ENCODE data around the gene CENPE. TPM values are rescaled to one million over a fixed set of nuclear protein-coding genes. Genes with fewer than 3 reads are reported as not detected.

CENPE gene, protein sequence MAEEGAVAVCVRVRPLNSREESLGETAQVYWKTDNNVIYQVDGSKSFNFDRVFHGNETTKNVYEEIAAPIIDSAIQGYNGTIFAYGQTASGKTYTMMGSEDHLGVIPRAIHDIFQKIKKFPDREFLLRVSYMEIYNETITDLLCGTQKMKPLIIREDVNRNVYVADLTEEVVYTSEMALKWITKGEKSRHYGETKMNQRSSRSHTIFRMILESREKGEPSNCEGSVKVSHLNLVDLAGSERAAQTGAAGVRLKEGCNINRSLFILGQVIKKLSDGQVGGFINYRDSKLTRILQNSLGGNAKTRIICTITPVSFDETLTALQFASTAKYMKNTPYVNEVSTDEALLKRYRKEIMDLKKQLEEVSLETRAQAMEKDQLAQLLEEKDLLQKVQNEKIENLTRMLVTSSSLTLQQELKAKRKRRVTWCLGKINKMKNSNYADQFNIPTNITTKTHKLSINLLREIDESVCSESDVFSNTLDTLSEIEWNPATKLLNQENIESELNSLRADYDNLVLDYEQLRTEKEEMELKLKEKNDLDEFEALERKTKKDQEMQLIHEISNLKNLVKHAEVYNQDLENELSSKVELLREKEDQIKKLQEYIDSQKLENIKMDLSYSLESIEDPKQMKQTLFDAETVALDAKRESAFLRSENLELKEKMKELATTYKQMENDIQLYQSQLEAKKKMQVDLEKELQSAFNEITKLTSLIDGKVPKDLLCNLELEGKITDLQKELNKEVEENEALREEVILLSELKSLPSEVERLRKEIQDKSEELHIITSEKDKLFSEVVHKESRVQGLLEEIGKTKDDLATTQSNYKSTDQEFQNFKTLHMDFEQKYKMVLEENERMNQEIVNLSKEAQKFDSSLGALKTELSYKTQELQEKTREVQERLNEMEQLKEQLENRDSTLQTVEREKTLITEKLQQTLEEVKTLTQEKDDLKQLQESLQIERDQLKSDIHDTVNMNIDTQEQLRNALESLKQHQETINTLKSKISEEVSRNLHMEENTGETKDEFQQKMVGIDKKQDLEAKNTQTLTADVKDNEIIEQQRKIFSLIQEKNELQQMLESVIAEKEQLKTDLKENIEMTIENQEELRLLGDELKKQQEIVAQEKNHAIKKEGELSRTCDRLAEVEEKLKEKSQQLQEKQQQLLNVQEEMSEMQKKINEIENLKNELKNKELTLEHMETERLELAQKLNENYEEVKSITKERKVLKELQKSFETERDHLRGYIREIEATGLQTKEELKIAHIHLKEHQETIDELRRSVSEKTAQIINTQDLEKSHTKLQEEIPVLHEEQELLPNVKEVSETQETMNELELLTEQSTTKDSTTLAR (N-terminal part only)
- total RNA-seq: 2.4 and 3.3 TPM in 2 replicates

DNA sequence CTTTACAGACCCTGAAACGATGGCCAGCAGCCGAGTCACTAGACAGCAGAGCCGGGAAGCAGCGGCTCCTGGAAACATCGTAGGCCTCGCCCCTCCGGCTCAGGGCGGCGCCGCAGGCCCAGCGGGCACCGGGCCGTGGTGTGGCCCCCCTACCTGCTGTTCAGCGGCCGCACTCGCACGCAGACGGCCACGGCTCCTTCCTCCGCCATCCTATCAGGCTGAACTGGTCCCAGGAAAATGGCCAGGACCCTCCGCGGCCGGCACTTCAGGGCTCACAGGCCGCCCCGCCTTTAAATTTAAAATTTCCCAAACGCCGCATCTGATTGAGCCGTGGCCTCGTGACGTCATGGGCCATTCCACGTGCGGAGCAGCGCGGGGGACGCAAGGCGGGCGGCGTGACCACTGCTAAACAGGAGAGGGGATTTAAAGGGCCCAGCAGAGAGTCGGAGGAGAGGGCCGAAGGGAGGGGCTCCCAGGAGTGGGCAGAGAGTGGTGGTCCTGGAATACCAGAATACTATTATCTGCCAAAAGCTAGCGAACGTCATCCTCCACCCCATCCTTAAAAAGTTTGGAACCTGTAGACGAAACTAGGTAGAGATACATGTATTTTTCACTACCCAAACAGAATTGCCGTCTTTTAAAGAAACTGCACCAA, at the start of gene CENPE:
CENPE (minus strand) TSS at position 233 of the 655 bp plus-strand sequence; CDS start at position 209, 24 bp downstream.

DNA sequence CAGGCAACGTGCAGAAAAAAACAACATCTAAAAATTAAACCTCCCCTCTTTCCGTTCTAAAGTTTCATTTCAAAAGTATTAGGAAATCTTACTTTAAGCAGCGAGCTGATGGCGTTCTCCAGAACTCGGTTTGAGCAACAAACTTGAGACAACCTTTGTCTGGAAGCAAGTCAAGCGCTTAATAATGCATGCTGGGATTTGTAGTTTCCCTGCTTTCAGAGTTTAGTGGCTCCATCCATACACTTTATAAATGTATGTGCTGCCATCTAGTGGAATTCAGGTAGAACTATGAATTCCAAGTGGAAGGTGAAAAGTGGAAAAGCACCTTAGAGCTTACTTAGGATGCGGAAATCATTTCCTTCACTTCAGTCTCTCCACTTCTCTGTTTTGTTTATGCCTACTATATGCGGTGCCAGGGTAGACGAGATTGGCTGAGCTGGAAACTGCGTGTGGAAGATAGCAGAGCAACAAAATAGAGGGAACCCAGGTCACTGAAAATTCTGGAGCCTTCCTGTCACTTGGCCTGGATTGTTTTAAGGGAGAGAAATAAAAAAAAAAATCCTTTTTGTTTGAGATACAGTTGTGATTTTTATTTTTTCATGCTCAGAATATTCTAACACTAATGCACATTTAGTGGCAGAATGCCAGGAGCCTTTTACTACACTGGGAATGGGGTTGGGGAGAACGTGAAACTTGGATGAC, 98.3 kb downstream of the CENPE start, which contains the start of gene BDH2:
BDH2 (minus strand) TSS at position 144 of the 702 bp plus-strand sequence. CDS start 3,580 bp downstream, outside the sequence.

DNA sequence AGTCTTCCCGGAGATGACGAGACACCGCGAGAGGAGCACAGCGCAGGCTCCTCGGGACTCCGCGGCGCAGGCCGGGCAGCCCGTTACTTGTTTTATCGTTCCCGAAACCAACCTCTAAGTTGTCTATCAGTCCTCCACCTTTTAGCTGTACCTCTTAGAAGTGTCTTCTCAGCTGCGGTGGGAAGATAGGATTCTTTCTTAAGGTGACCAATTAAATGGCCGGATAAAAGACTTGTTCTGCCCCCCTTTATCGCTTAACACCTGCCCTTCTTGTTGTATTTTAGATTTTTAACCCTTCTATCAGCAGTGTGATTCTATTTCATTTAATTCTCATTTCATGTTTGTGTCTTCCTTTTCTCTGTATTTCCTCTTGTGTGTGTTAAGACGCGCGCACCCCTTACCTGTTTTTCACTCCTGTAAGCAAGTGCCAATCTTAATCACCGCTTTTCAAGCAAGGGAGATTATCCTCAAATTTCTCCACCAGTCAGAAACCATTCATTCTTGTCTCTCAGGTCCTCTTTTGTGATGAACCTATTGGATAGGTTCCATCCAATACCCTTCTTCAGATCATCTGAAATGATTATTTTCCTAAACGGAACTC, 121.3 kb downstream of the CENPE start, which contains the start of gene SLC9B2:
SLC9B2 (minus strand) TSS at position 15 of the 601 bp plus-strand sequence. CDS start 9,211 bp downstream, outside the sequence.

Other genes with a start within 250 kb of the CENPE start
- gene SLC9B1, start 178.6 kb downstream of the CENPE start, total RNA-seq: 0.33 and 0.43 TPM in 2 replicates
- gene SLC9B2, start 121.6 kb downstream of the CENPE start, total RNA-seq: 16.9 and 23.5 TPM in 2 replicates
- 18.1 and 31.4 TPM in 2 replicates for gene BDH2, start 98.5 kb downstream of the CENPE start, total RNA-seq

All from dermis lymphatic vessel endothelial cell (primary cell).